Neural cell (in vitro differentiated cells): ENCODE results near the gene PHF23. TPM values are rescaled to one million over a fixed set of nuclear protein-coding genes. Genes with fewer than 3 reads are reported as not detected.

ENCODE experiments used
- H2AFZ ChIP-seq: fragments of 200-600, 300-800 bp; sonication (generic), shearing (Covaris generic); 2 replicates; pipeline ENCODE4 v1.6.0; 2014; ENCODE audit warnings: low read depth, mild to moderate bottlenecking, antibody characterized with exemption, low read length, moderate library complexity
- H3F3A ChIP-seq: fragments of 200-600 bp; shearing (Covaris generic); 2 replicates; pipeline ENCODE4 v1.6.1; 2016; ENCODE audit warnings: mild to moderate bottlenecking, moderate library complexity, mixed read lengths, antibody characterized with exemption, low read length; ENCODE audit not compliant: insufficient read depth, poor library complexity, severe bottlenecking
- H3K27ac ChIP-seq: fragments of 200-600, 300-800 bp; sonication (generic), shearing (Covaris generic); 2 replicates; pipeline ENCODE4 v1.5.1; 2014; ENCODE audit warnings: mild to moderate bottlenecking, low read length, moderate library complexity
- H3K27me3 ChIP-seq: fragments of 300-800, 200-600 bp; sonication (generic), shearing (Covaris generic); 2 replicates; pipeline ENCODE4 v1.6.0; 2014; ENCODE audit warnings: mild to moderate bottlenecking, low read depth, low read length, moderate library complexity; ENCODE audit not compliant: insufficient read depth
- H3K36me3 ChIP-seq: fragments of 300-800, 200-600 bp; sonication (generic), shearing (Covaris generic); 2 replicates; pipeline ENCODE4 v1.5.1; 2014; ENCODE audit warnings: mild to moderate bottlenecking, antibody characterized with exemption, low read length, moderate library complexity; ENCODE audit not compliant: insufficient read depth
- H3K4me2 ChIP-seq: fragments of 300-800, 200-600 bp; sonication (generic), shearing (Covaris generic); 2 replicates; pipeline ENCODE4 v1.6.0; 2014; ENCODE audit warnings: mild to moderate bottlenecking, low read length
- H3K4me3 ChIP-seq: fragments of 300-800, 200-600 bp; sonication (generic), shearing (Covaris generic); 2 replicates; pipeline ENCODE4 v1.5.1; 2014; ENCODE audit warnings: mild to moderate bottlenecking, low read length, moderate library complexity
- H3K79me2 ChIP-seq: fragments of 200-600 bp; shearing (Covaris generic); replicated peaks from 2 replicates; pipeline ENCODE4 v1.6.0; 2014; ENCODE audit warnings: mild to moderate bottlenecking, low read length, moderate library complexity; ENCODE audit not compliant: insufficient read depth
- H3K9ac ChIP-seq: fragments of 300-800, 200-600 bp; sonication (generic), shearing (Covaris generic); 2 replicates; pipeline ENCODE4 v1.6.1; 2016; ENCODE audit warnings: mild to moderate bottlenecking, low read length, mixed read lengths
- H3K9me2 ChIP-seq: fragments of 200-600 bp; shearing (Covaris generic); 2 replicates; pipeline ENCODE4 v1.6.1; 2016; ENCODE audit warnings: mild to moderate bottlenecking, low read length, mixed read lengths; ENCODE audit not compliant: insufficient read depth
- H3K9me3 ChIP-seq: fragments of 200-600, 300-800 bp; sonication (generic), shearing (Covaris generic); 2 replicates; pipeline ENCODE4 v1.6.1; 2016; ENCODE audit warnings: mild to moderate bottlenecking, mixed run types, low read length, moderate library complexity, mixed read lengths
- H4K20me1 ChIP-seq: fragments of 200-600 bp; shearing (Covaris generic); 2 replicates; pipeline ENCODE4 v1.6.1; 2016; ENCODE audit warnings: mild to moderate bottlenecking, mixed run types; ENCODE audit not compliant: insufficient read depth
- EP300 ChIP-seq: fragments of 450-650 bp; conservative IDR thresholded peaks from 2 replicates; pipeline ENCODE4 v1.6.1; 2014; ENCODE audit warnings: antibody characterized with exemption, mild to moderate bottlenecking, moderate library complexity; ENCODE audit not compliant: poor library complexity, severe bottlenecking
- POLR2AphosphoS5 ChIP-seq: IDR thresholded peaks from 2 replicates; pipeline ENCODE4 v1.6.1; 2012
- RAD21 ChIP-seq: fragments of 450-650 bp; conservative IDR thresholded peaks from 2 replicates; pipeline ENCODE4 v1.6.1; 2014; ENCODE audit warnings: antibody characterized with exemption, mild to moderate bottlenecking, moderate library complexity
- TAF1 ChIP-seq: IDR thresholded peaks from 2 replicates; pipeline ENCODE4 v1.6.1; 2012; ENCODE audit warnings: low read depth
- polyA plus RNA-seq: library from polyadenylated mRNA; depleted of rRNA; stranded (reverse); fragments of >200 nt; gene quantifications from 2 replicates; pipeline ENCODE4 v1.2.3, GENCODE V29; 2014
- TF ChIP-seq, protein P1 (sequence below): IDR thresholded peaks from 2 replicates; pipeline ENCODE4 v1.6.1; 2012; ENCODE audit warnings: borderline replicate concordance
- TF ChIP-seq, protein P2 (sequence below): fragments of 450-650 bp; IDR thresholded peaks from 2 replicates; pipeline ENCODE4 v1.5.1; 2014; ENCODE audit warnings: antibody characterized with exemption, mild to moderate bottlenecking, moderate library complexity; ENCODE audit not compliant: poor library complexity, severe bottlenecking

Gene PHF23
- polyA plus RNA-seq, 1 donor from 2014 or later = 55.7 TPM

DNA sequence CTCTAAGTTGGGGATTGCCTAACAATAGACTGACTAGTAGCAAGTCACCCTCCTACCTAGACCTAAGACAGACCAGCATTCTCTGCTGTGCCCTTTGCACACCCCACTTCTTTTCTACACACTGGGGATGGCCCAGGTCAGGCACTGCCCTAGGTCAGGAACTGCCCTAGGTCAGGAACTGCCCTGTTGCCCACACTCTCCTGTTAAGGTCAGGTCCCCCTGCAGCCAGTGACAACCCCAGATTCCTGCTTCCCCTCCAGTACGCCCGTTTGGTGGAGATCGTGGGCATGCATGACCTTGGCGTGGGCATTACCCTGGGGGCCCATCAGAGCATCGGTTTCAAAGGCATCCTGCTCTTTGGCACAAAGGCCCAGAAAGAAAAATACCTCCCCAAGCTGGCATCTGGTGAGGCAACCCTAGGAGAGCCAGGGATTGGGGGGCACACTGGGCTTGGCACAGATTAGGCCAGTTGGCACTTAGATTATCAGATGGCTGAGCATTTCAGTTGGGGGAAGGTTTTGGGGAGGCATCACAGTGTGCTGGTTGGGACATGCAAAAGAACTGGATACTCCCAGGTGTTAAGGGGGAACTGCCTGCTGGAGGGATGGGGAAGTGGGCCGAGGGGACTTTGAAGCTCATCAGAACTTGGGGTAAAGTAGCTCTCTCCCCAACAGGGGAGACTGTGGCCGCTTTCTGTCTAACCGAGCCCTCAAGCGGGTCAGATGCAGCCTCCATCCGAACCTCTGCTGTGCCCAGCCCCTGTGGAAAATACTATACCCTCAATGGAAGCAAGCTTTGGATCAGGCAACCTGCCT is 17.8 kb downstream of the PHF23 start:
- H3K36me3 ChIP-seq = no peaks in the 10 kb centered on the region
- H3K9me3 ChIP-seq = no peaks in the 10 kb centered on the region
- H3F3A ChIP-seq = no peaks in the 10 kb centered on the region
- H3K4me3 ChIP-seq = peak overlapping the region; percentile 99
- no peak overlapping the region for H2AFZ ChIP-seq
- H4K20me1 ChIP-seq = no peaks in the 10 kb centered on the region
- no peaks in the 10 kb centered on the region for H3K27me3 ChIP-seq
- H3K4me2 ChIP-seq = no peak overlapping the region
- peaks cover 25% of the 10 kb centered on the region for H3K79me2 ChIP-seq
- no peak overlapping the region for H3K9ac ChIP-seq
- TF ChIP-seq, protein P1, sequence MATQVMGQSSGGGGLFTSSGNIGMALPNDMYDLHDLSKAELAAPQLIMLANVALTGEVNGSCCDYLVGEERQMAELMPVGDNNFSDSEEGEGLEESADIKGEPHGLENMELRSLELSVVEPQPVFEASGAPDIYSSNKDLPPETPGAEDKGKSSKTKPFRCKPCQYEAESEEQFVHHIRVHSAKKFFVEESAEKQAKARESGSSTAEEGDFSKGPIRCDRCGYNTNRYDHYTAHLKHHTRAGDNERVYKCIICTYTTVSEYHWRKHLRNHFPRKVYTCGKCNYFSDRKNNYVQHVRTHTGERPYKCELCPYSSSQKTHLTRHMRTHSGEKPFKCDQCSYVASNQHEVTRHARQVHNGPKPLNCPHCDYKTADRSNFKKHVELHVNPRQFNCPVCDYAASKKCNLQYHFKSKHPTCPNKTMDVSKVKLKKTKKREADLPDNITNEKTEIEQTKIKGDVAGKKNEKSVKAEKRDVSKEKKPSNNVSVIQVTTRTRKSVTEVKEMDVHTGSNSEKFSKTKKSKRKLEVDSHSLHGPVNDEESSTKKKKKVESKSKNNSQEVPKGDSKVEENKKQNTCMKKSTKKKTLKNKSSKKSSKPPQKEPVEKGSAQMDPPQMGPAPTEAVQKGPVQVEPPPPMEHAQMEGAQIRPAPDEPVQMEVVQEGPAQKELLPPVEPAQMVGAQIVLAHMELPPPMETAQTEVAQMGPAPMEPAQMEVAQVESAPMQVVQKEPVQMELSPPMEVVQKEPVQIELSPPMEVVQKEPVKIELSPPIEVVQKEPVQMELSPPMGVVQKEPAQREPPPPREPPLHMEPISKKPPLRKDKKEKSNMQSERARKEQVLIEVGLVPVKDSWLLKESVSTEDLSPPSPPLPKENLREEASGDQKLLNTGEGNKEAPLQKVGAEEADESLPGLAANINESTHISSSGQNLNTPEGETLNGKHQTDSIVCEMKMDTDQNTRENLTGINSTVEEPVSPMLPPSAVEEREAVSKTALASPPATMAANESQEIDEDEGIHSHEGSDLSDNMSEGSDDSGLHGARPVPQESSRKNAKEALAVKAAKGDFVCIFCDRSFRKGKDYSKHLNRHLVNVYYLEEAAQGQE = no peak
- TF ChIP-seq TAF1 (no peak), RAD21 (no peak), EP300 (no peak), POLR2AphosphoS5 (peak; percentile 6)
- TF ChIP-seq, protein P2, sequence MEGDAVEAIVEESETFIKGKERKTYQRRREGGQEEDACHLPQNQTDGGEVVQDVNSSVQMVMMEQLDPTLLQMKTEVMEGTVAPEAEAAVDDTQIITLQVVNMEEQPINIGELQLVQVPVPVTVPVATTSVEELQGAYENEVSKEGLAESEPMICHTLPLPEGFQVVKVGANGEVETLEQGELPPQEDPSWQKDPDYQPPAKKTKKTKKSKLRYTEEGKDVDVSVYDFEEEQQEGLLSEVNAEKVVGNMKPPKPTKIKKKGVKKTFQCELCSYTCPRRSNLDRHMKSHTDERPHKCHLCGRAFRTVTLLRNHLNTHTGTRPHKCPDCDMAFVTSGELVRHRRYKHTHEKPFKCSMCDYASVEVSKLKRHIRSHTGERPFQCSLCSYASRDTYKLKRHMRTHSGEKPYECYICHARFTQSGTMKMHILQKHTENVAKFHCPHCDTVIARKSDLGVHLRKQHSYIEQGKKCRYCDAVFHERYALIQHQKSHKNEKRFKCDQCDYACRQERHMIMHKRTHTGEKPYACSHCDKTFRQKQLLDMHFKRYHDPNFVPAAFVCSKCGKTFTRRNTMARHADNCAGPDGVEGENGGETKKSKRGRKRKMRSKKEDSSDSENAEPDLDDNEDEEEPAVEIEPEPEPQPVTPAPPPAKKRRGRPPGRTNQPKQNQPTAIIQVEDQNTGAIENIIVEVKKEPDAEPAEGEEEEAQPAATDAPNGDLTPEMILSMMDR = no peak
- H3K9me2 ChIP-seq = no peaks in the 10 kb centered on the region
- H3K27ac ChIP-seq = no peak overlapping the region

DNA sequence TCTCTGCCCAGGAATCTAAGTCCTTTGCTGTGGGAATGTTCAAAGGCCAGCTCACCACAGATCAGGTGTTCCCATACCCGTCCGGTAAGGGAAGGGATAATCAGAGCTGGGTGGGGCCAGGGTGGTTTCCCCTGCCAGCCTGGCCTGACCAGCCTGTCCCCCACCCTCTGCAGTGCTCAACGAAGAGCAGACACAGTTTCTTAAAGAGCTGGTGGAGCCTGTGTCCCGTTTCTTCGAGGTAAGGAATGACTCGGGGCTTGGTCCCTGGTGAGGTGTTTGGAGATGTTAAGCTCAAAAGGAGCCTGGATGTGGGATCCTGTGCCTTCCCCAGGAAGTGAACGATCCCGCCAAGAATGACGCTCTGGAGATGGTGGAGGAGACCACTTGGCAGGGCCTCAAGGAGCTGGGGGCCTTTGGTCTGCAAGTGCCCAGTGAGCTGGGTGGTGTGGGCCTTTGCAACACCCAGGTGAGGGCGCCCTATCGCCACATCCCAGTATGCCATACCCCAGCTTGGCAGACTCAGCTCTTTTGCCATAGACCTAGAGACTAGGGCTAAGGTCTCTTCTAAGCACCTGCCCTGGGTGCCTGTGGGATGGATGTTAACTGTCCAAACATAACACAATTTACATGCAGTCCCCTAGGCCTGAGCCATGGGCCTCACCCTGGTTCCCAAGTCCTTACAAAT is 18.5 kb downstream of the PHF23 start:
- Histone ChIP-seq H3K9me3 (no peaks in the 10 kb centered on the region), H3K9me2 (no peaks in the 10 kb centered on the region), H3K36me3 (no peaks in the 10 kb centered on the region), H3K4me2 (peak overlapping the region; percentile 89), H4K20me1 (no peaks in the 10 kb centered on the region), H3F3A (no peaks in the 10 kb centered on the region), H3K9ac (peak overlapping the region; percentile 83), H3K4me3 (peak overlapping the region; percentile 99), H3K27ac (peak overlapping the region; percentile 34), H2AFZ (no peak overlapping the region), H3K27me3 (no peaks in the 10 kb centered on the region), H3K79me2 (peaks cover 32% of the 10 kb centered on the region)
- TF ChIP-seq POLR2AphosphoS5 = no peak
- TF ChIP-seq, protein P2 = peak; percentile 42
- TF ChIP-seq RAD21 = peak; percentile 15
